Hepatocyte (in vitro differentiated cells): ENCODE data around the gene RB1.

Experiments used
- EZH2 ChIP-seq: fragments of 200-600 bp; sonication (generic); IDR thresholded peaks from 2 replicates; pipeline ENCODE4 v1.6.1; 2016; ENCODE audit warnings: antibody characterized with exemption, mild to moderate bottlenecking, borderline replicate concordance
- EZH2phosphoT487 ChIP-seq: fragments of 200-600 bp; sonication (generic); IDR thresholded peaks from one replicate; pipeline ENCODE4 v1.6.1; 2018; ENCODE audit warnings: antibody characterized with exemption, mild to moderate bottlenecking, low read depth, moderate library complexity; ENCODE audit not compliant: unreplicated experiment, severe bottlenecking
- TF ChIP-seq, protein P1 (sequence below): fragments of 200-600 bp; sonication (generic); IDR thresholded peaks from 2 replicates; pipeline ENCODE4 v1.5.1; 2016; ENCODE audit warnings: antibody characterized with exemption, mild to moderate bottlenecking; ENCODE audit not compliant: poor library complexity

DNA sequence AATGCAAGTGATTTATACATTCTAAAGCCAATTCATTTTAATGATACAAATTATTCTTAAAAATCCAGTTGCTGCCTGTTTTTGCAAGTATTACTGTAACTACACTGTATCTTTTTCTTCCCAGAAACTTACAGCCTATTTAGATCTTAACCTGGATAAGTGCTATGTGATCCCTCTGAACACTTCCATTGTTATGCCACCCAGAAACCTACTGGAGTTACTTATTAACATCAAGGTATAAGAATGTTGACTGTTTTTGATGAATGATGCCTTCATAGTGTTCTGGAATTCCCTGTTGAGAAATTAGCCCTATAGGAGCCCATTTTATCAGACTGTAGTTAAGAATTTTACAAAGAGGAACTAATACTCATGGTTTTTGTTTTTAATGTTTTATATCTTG lies 45.5 kb upstream of the RB1 start:
- TF ChIP-seq, protein P1, sequence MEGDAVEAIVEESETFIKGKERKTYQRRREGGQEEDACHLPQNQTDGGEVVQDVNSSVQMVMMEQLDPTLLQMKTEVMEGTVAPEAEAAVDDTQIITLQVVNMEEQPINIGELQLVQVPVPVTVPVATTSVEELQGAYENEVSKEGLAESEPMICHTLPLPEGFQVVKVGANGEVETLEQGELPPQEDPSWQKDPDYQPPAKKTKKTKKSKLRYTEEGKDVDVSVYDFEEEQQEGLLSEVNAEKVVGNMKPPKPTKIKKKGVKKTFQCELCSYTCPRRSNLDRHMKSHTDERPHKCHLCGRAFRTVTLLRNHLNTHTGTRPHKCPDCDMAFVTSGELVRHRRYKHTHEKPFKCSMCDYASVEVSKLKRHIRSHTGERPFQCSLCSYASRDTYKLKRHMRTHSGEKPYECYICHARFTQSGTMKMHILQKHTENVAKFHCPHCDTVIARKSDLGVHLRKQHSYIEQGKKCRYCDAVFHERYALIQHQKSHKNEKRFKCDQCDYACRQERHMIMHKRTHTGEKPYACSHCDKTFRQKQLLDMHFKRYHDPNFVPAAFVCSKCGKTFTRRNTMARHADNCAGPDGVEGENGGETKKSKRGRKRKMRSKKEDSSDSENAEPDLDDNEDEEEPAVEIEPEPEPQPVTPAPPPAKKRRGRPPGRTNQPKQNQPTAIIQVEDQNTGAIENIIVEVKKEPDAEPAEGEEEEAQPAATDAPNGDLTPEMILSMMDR: no peak
- TF ChIP-seq EZH2phosphoT487: no peak
- TF ChIP-seq EZH2: no peak
